ENCODE data around the gene MFF.
A peak's percentile ranks its signal among the peaks of the same experiment; 100 is the strongest.

Gene MFF

DNA sequence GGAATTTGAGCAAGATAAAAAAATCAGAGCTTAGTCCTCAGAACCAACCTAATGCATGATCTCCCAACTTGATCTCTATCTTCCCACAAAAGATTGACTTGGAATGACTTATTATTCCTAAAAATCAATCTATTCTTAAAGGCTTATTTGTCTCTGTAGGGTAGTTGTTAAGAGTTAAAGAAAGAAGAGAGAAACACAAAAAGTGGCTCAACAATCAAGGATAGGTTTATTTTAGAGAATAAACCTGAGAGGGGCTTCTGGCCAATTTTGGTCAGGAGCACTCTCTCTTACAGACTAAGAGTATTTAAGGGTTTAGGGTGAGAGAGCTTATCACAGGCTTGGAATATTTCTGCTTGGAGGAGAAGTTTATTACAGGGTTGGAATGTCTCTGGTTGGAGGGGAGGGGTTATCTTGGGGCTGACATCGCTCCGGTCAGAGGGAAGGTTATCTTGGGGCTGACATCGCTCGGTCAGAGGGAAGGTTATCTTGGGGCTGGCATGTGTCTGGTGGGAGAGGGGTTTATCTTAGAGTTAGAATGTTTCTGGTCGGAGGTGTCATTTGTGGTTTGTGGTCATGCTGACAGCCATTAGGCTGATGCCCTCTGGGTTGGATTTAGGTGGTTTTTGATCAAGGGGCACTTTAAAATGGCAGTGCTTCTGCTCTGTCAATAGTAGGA lies 2.4 kb upstream of the MFF start:
- H3K36me3 ChIP-seq (replicated peaks): no peaks in the 10 kb centered on the region
- H3K27me3 ChIP-seq (replicated peaks): no peaks in the 10 kb centered on the region
- in situ Hi-C loops (cut with HindIII; ENCODE audit: low pct_ligation_motif_present, low sequenced_read_pairs): no loop called here
- H3K27ac ChIP-seq: no peak overlapping the region
- TF ChIP-seq, protein P1, sequence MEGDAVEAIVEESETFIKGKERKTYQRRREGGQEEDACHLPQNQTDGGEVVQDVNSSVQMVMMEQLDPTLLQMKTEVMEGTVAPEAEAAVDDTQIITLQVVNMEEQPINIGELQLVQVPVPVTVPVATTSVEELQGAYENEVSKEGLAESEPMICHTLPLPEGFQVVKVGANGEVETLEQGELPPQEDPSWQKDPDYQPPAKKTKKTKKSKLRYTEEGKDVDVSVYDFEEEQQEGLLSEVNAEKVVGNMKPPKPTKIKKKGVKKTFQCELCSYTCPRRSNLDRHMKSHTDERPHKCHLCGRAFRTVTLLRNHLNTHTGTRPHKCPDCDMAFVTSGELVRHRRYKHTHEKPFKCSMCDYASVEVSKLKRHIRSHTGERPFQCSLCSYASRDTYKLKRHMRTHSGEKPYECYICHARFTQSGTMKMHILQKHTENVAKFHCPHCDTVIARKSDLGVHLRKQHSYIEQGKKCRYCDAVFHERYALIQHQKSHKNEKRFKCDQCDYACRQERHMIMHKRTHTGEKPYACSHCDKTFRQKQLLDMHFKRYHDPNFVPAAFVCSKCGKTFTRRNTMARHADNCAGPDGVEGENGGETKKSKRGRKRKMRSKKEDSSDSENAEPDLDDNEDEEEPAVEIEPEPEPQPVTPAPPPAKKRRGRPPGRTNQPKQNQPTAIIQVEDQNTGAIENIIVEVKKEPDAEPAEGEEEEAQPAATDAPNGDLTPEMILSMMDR (IDR thresholded peaks at IDR 0.05; ENCODE audit: low read depth, low read length, missing control alignments): no peak
- no peak overlapping the region for H3K4me3 ChIP-seq (ENCODE audit: low read depth, low read length)
- no peak for DNase-seq

DNA sequence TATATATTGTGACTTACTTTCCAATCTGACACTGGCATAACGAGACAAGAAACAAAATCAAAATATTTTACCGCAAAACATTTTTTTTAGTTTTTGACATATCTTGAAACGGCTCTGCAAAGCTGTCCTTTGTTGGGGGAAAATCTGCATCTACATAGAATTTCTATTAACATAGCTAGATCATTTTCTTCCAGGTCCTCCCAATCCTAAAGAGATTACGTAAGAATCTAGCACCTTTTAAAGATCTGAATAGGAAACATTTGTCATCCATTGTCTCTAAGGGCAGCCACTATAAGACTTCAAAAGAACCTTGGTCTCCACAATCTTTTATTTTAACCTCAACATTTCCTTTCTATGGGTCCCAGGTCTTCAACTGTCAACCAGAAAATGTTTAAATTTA lies 1.2 kb upstream of the MFF start:
- no peaks in the 10 kb centered on the region for H3K27me3 ChIP-seq (replicated peaks)
- no peak for DNase-seq
- in situ Hi-C loops (cut with HindIII; ENCODE audit: low pct_ligation_motif_present, low sequenced_read_pairs): no loop called here
- H3K27ac ChIP-seq: no peak overlapping the region
- no peaks in the 10 kb centered on the region for H3K36me3 ChIP-seq (replicated peaks)
- H3K4me3 ChIP-seq (ENCODE audit: low read depth, low read length): no peak overlapping the region
- TF ChIP-seq, protein P1 (IDR thresholded peaks at IDR 0.05; ENCODE audit: low read depth, low read length, missing control alignments): no peak

DNA sequence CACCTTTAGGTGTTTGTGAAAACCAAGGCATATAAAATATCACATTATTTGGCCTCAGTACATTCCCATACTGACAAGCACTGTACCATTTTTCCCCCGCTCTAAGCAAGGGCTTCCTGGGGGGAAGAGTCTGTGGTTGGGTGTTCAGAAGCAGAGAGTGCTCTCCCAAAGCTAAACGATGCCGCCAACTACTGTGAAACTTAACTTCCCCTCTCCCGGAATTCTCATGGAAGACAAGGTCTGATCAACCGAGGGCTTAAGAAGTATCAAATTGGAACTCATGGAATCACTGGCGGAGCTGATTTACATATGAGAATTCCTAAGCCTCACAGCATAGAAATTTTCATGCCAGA lies 433 bp upstream of the MFF start:
- in situ Hi-C loops (cut with HindIII; ENCODE audit: low pct_ligation_motif_present, low sequenced_read_pairs): no loop called here
- H3K27ac ChIP-seq: peak overlapping the region; percentile 82
- TF ChIP-seq, protein P1 (IDR thresholded peaks at IDR 0.05; ENCODE audit: low read depth, low read length, missing control alignments): no peak
- no peak for DNase-seq
- H3K27me3 ChIP-seq (replicated peaks): no peaks in the 10 kb centered on the region
- peak overlapping the region; percentile 89 for H3K4me3 ChIP-seq (ENCODE audit: low read depth, low read length)
- H3K36me3 ChIP-seq (replicated peaks): no peaks in the 10 kb centered on the region

DNA sequence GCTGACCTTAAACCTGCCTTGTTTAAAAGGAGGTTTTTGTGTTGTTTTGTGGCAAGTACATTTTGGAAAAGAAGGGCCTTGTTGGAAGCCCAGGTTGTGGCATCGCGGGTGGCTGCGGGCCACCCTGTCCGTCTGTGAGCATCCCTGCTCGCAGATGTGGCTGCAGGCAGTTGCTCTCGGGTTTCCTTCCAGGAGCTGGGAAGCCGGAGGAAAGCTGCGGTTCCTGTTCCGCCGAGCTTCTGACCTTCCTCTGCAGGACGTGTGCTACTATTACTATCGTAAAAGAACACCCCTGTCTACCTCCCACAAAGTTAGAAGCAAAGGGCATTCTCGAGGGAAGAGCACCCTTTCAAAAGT lies 766 bp downstream of the MFF start:
- peak overlapping the region; percentile 89 for H3K4me3 ChIP-seq (ENCODE audit: low read depth, low read length)
- peak overlapping the region; percentile 82 for H3K27ac ChIP-seq
- H3K36me3 ChIP-seq (replicated peaks): no peaks in the 10 kb centered on the region
- peak; percentile 33 for DNase-seq
- TF ChIP-seq, protein P1 (IDR thresholded peaks at IDR 0.05; ENCODE audit: low read depth, low read length, missing control alignments): no peak
- in situ Hi-C loops (cut with HindIII; ENCODE audit: low pct_ligation_motif_present, low sequenced_read_pairs): no loop called here
- no peaks in the 10 kb centered on the region for H3K27me3 ChIP-seq (replicated peaks)

DNA sequence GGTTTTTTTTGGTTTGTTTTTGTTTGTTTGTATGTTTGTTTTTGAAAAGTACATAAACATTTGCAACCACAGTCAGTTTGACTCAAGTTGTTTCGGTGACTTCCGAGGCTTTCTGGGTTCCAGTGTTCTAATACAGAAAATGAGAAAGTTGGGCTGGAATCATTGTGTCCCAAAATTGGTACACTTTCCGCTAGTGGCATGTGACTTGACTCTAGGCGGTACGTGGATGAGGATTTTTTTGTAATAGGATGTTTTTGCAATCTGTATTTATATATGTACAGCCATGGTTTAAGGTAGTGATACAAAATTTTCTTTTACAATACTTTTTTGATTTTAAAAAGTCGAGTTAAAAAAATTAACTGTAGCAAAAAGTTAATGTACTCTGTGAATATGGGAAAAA lies 1.7 kb downstream of the MFF start:
- no peak overlapping the region for H3K4me3 ChIP-seq (ENCODE audit: low read depth, low read length)
- no peaks in the 10 kb centered on the region for H3K27me3 ChIP-seq (replicated peaks)
- H3K27ac ChIP-seq: no peak overlapping the region

More for the DNA sequence above, 1.7 kb downstream of the MFF start:
- DNase-seq: no peak
- no peaks in the 10 kb centered on the region for H3K36me3 ChIP-seq (replicated peaks)
- in situ Hi-C loops (cut with HindIII; ENCODE audit: low pct_ligation_motif_present, low sequenced_read_pairs): no loop called here
- TF ChIP-seq, protein P1 (IDR thresholded peaks at IDR 0.05; ENCODE audit: low read depth, low read length, missing control alignments): no peak

Data from brain microvascular endothelial cell (primary cell).